Activated CD8-positive, alpha-beta memory T cell treated with anti-CD3 and anti-CD28 coated beads, Interleukin-2, amount 50 U/mL, for 1 hour (primary cell): ENCODE data around the gene CLTB.
"Not testable (repeated sequence)": the region's sequence is repeated elsewhere in the genome, so short reads cannot be mapped to it uniquely, and the experiment has no call there.

Source experiments
- DNase-seq: peaks from one replicate; pipeline ENCODE4 v3.0.0-alpha.2; 2020; ENCODE audit errors: extremely low read depth

The CLTB gene

GRCh38 chr5:176427971-176428370, 11.6 kb upstream of the CLTB start:
- DNase-seq, result no peak

GRCh38 chr5:176426876-176427275, 10.5 kb upstream of the CLTB start:
- DNase-seq, result no peak

GRCh38 chr5:176425791-176426190, 9.5 kb upstream of the CLTB start:
- DNase-seq, result no peak

- no peak for DNase-seq
Measured at GRCh38 chr5:176425138-176425537, 8.8 kb upstream of the CLTB start.

GRCh38 chr5:176424181-176424580, 7.8 kb upstream of the CLTB start:
- DNase-seq, result no peak

- DNase-seq, result no peak
Measured at GRCh38 chr5:176420972-176421544, 4.7 kb upstream of the CLTB start.

GRCh38 chr5:176420086-176420485, 3.7 kb upstream of the CLTB start:
- DNase-seq, result no peak

GRCh38 chr5:176418251-176418650, 1.9 kb upstream of the CLTB start:
- DNase-seq, result no peak

- no peak for DNase-seq
Measured at GRCh38 chr5:176416965-176417364, 626 bp upstream of the CLTB start.

- no peak for DNase-seq
Measured at GRCh38 chr5:176415240-176415951, 943 bp downstream of the CLTB start.

- no peak for DNase-seq
Measured at GRCh38 chr5:176414704-176415103, 1.6 kb downstream of the CLTB start.

GRCh38 chr5:176413709-176414191, 2.6 kb downstream of the CLTB start:
- DNase-seq, result no peak

GRCh38 chr5:176413255-176413565, 3.1 kb downstream of the CLTB start:
- DNase-seq, result no peak

- DNase-seq, result no peak
Measured at GRCh38 chr5:176412517-176413254, 3.7 kb downstream of the CLTB start.

- no peak for DNase-seq
Measured at GRCh38 chr5:176410486-176411180, 5.7 kb downstream of the CLTB start.

GRCh38 chr5:176409765-176410164, 6.6 kb downstream of the CLTB start:
- no peak for DNase-seq

GRCh38 chr5:176408590-176408989, 7.7 kb downstream of the CLTB start:
- DNase-seq, result no peak

- DNase-seq, result not testable (repeated sequence)
Measured at GRCh38 chr5:176408252-176408573, 8.1 kb downstream of the CLTB start.

- DNase-seq, result no peak
Measured at GRCh38 chr5:176407456-176408251, 8.7 kb downstream of the CLTB start.

- no peak for DNase-seq
Measured at GRCh38 chr5:176406436-176407052, 9.8 kb downstream of the CLTB start.
